Activated CD4-positive, alpha-beta T cell treated with anti-CD3 and anti-CD28 coated beads, Interleukin-2, Interleukin-4, amounts not matched to agents 100 ng/mL and 50 ng/mL, durations not matched to agents 16 hours and 8 hours (primary cell): ENCODE data around the gene KCNH8.
"Not testable (repeated sequence)": the region's sequence is repeated elsewhere in the genome, so short reads cannot be mapped to it uniquely, and the experiment has no call there.

Experiments
- DNase-seq: peaks from one replicate; pipeline ENCODE4 v3.0.0-alpha.2; 2020; ENCODE audit warnings: low spot score

The KCNH8 gene

GRCh38 chr3:19147905-19148767, at the start of gene KCNH8:
TSS of gene KCNH8 (plus strand) at chr3:19148510. CDS start at chr3:19148720, 210 bp downstream.
- DNase-seq, result no peak

GRCh38 chr3:19102654-19103290, 45.5 kb upstream of the KCNH8 start:
- DNase-seq, result not testable (repeated sequence)

GRCh38 chr3:19103510-19103909, 44.8 kb upstream of the KCNH8 start:
- no peak for DNase-seq

GRCh38 chr3:19104459-19104858, 43.9 kb upstream of the KCNH8 start:
- DNase-seq, result no peak

GRCh38 chr3:19105826-19106225, 42.5 kb upstream of the KCNH8 start:
- no peak for DNase-seq

- DNase-seq, result no peak
Observed at GRCh38 chr3:19106307-19106706, 42.0 kb upstream of the KCNH8 start.

GRCh38 chr3:19107719-19108118, 40.6 kb upstream of the KCNH8 start:
- DNase-seq, result no peak

GRCh38 chr3:19110335-19110895, 37.9 kb upstream of the KCNH8 start:
- DNase-seq, result no peak

- no peak for DNase-seq
Observed at GRCh38 chr3:19114461-19114860, 33.8 kb upstream of the KCNH8 start.

GRCh38 chr3:19116239-19116638, 32.1 kb upstream of the KCNH8 start:
- no peak for DNase-seq

- DNase-seq, result no peak
Observed at GRCh38 chr3:19124752-19125151, 23.6 kb upstream of the KCNH8 start.

- DNase-seq, result no peak
Observed at GRCh38 chr3:19139863-19140262, 8.4 kb upstream of the KCNH8 start.

GRCh38 chr3:19146685-19147650, 1.3 kb upstream of the KCNH8 start:
- DNase-seq, result peak; percentile 33

- no peak for DNase-seq
Observed at GRCh38 chr3:19148768-19149091, 420 bp downstream of the KCNH8 start.

GRCh38 chr3:19149368-19149767, 1.1 kb downstream of the KCNH8 start:
- peak; percentile 17 for DNase-seq

GRCh38 chr3:19151171-19151570, 2.9 kb downstream of the KCNH8 start:
- no peak for DNase-seq

GRCh38 chr3:19154693-19155250, 6.5 kb downstream of the KCNH8 start:
- no peak for DNase-seq

GRCh38 chr3:19155375-19155774, 7.1 kb downstream of the KCNH8 start:
- no peak for DNase-seq

- no peak for DNase-seq
Observed at GRCh38 chr3:19159966-19160635, 11.8 kb downstream of the KCNH8 start.

- no peak for DNase-seq
Observed at GRCh38 chr3:19165654-19166053, 17.3 kb downstream of the KCNH8 start.

GRCh38 chr3:19171794-19172193, 23.5 kb downstream of the KCNH8 start:
- no peak for DNase-seq
